SU-DHL-6 (cell line): ENCODE data around the gene ATP9A.

Source experiments
- EZH2phosphoT487 ChIP-seq: fragments of 200-600 bp; sonication (generic), shearing (Covaris generic); conservative IDR thresholded peaks from 2 replicates; pipeline ENCODE4 v1.6.1; 2018; ENCODE audit warnings: mild to moderate bottlenecking, antibody characterized with exemption, low read length, moderate library complexity, mixed read lengths
- TF ChIP-seq, protein P1 (sequence below): fragments of 200-600 bp; sonication (generic); IDR thresholded peaks from one replicate; pipeline ENCODE4 v1.5.1; 2017; ENCODE audit warnings: antibody characterized with exemption, mild to moderate bottlenecking, low read length, moderate library complexity; ENCODE audit not compliant: insufficient read depth, poor library complexity, severe bottlenecking

DNA sequence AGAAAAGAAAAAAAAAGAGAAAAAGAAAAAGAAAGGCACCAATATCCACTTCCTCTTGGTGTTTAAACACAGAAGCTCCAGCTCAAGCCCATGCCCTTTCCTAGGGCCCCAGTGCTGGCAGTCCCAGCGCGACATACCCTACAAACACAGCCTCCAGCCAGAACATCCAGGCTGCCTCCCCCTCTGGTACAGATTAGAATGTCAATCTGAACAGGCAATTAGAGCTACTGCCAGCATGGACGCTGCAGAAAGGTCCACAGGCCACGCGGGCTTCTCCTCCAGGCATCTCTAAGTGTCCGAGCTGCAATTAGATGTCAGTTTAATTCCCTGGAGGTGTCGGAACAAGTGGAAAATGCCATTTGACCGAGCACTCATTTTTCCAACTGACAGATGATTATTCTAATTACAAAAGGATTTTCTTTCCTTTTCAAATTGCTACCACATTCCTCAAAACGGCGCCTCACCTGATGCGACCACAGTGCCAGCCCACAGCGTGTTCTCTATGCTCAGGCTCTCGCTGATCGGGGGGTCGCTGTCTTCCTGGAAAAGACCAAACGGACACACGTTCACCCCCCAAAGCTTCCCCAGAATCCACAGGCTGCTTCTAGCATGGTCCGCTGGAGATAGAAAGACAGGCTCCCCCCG lies 79.5 kb downstream of the ATP9A start:
- TF ChIP-seq, protein P1, sequence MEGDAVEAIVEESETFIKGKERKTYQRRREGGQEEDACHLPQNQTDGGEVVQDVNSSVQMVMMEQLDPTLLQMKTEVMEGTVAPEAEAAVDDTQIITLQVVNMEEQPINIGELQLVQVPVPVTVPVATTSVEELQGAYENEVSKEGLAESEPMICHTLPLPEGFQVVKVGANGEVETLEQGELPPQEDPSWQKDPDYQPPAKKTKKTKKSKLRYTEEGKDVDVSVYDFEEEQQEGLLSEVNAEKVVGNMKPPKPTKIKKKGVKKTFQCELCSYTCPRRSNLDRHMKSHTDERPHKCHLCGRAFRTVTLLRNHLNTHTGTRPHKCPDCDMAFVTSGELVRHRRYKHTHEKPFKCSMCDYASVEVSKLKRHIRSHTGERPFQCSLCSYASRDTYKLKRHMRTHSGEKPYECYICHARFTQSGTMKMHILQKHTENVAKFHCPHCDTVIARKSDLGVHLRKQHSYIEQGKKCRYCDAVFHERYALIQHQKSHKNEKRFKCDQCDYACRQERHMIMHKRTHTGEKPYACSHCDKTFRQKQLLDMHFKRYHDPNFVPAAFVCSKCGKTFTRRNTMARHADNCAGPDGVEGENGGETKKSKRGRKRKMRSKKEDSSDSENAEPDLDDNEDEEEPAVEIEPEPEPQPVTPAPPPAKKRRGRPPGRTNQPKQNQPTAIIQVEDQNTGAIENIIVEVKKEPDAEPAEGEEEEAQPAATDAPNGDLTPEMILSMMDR, result no peak
- TF ChIP-seq EZH2phosphoT487, result no peak
